Activated effector memory CD4-positive, alpha-beta T cell treated with anti-CD3 and anti-CD28 coated beads, Interleukin-2, amount 50 U/mL, for 16 hours (primary cell): ENCODE data around the gene CCDC174.

Experiments
- DNase-seq: peaks from one replicate; pipeline ENCODE4 v3.0.0-alpha.2; 2020

The CCDC174 gene

DNA sequence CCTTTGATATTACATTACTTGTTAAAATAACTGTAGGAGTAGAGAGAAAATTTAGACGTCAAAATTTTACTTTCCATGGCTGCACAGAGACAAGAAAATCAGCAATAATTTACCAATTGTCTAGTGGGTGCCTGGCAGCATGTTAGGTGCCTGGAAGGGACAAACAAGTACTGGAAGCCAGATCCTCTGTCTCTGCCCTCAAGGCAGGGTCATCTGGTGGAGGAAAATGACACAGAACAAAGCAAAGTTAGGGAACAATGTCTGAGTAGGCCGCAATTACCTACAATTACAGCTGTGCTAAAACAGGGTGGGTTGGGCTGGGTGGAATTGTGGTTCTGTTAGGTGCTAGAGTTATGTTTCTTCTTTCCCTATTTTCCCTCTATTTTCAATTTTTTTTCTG lies 7.4 kb downstream of the CCDC174 start:
- no peak for DNase-seq

DNA sequence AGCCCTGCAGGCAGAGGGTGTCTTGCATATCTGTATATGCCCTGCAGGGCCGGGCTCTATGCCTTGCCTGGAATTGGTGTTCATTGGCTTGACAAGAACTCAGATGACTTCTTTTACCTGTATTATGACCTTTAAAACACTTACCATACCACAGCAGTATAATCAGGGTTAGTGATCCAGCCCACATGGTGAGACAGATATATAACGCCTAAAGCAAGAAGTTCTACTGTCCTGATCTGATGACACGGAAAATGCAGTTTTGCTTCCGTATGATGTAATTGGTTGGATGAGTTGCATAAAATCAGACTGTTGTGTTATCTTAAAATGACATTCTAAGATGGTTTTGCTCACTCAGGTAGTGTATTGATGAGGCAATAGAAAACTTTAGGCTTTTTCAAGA lies 9.4 kb downstream of the CCDC174 start:
- DNase-seq, result no peak

DNA sequence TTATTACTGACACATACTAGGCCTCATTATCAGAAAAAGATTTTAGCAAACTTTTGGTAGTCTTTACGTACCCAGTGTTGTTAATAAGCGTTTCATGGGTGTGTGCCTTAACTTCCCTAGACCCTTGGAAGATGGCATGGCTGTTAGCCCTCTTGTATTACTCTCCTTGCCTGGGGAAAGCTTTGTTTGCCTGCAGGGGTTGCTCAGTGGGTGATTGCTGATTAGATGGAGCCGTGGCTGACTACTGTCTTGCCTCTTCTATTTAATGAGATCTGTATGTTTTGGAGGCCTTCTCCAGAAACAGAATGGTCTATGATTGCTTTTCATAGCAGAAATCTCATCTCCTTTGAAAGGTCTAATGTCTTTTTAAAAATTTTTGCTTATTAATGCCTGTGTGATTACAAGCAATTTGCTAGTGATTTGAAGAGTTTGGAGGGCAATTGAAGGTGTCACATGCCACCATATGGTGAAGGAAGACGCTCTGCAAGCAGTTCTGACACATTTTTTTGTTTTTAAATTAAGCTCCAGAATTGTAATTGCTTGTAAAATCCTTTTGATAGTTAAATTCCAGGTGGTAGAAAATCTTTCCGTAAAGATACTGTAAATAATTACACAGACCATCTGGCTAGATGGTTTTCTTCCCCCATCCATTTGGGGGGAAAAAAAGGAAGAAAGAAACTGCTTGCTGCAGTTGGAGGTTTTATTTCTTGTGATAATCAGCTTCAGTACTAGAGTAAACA lies 12.0 kb downstream of the CCDC174 start:
- no peak for DNase-seq

DNA sequence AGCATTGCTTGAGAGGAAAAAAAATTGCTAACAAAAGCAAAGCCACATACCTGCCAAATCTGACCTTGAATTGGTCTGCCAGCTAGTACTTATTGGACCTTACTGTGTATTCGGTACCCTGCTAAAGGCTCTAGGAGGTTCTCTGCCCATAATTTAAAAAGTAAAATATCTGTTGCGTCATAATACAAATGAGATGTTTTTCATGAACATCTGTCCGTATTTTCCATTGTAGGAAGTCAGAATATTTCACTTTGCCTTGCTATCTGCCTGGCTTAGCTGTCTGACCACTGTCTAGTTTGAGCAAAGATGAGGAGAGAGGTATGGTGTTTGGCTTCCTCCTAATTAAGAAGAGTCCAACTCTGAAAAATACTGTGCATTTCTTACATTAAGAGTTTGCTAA lies 12.6 kb downstream of the CCDC174 start:
- no peak for DNase-seq

DNA sequence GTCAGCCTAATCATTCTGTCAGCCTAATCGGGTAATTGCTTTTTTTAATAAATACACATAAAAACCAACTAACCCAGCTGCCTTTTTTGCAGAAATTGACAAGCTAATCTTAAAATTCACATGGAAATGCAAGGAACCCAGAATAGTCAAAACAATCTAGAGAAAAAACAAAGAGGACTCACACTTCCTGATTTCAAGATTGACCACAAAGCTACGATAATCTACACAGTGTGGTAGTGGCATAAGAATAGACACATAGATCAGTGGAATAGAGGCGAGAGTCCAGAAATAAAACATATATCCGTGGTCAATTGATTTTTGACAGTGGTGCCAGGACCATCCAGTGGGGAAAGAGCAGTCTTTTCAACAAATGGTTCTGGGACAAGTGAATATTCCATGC lies 21.0 kb downstream of the CCDC174 start:
- no peak for DNase-seq

DNA sequence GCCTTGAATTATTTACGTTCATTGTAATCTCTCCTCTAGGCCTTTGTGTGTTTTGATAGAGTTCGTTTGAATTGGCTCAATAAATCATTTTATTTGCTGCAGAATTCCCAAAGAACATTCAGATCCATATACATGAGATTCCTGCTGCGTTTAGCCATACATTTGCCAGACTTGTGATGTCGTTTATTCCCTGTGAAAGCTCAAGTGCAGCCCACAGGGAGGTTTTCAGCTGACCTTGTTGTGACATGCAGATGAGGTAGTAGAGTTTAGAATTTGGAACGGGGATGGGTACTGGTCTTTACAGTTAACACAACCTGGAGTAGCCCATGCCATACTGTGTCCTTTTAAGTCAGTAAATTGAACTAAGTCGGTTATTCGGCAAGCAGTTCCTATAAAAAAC lies 23.3 kb downstream of the CCDC174 start, which contains the start of gene C3orf20:
C3orf20 (plus strand) TSS at position 301 of the 400 bp plus-strand sequence. CDS start 7,573 bp downstream, outside the sequence.
- DNase-seq, result no peak

DNA sequence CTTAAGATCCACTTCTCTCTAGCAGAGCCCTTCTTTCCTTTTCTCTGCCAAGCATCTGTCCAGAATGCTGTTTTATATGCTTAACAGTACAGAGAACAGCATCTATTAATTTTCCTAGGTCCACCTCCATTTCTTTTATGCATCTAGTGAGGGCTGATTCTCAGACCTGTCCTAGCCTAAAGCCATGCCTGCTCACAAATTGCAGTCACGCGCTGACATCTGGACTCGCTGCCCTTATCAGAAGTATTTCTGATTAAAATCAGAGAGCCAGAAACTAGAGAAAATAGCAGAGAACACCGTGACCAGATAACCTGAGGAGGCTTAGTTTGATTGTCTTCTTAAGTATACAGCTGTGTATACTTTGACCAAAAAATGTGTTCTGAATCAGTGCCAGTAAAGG lies 25.3 kb downstream of the CCDC174 start:
- DNase-seq, result no peak

DNA sequence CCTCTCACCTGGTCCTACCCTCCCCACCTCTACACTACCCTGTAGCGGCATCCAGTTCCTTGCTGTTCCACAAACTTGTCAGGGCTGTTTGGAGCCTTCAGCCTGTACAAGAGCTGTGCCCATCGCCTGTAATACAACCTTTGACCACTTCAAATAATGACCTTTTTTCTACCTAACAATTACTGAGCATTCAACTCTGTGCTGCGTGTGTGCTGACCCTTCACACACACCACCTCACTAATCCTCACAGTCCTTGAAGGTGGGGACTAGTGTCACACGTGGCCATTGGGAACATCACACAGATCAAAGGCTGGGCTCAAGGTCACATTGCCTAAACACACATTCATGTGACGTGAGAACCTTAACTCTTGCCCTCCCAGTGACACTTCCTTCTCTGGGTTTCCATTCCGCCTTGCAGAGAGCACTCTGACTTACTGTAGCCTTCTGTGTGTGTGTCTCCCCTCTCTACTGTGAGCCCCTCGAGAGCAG lies 26.5 kb downstream of the CCDC174 start:
- no peak for DNase-seq

DNA sequence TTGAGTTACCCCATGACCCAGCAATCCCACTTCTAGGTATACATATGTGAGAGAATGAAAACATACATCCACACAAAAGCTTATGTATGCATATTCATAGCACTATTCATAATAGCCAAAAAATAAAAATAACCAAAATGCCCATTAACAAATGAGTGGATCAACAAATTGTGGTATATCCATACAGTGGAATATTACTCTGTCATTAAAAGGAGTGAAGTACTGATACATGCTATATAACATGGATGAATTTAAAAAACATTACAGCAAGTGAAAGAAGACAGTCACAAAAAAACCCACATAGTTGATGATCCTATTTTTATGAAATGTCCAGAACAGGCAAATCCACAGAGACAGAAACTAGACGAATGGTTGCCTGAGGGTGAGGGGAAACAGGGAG lies 28.6 kb downstream of the CCDC174 start:
- no peak for DNase-seq

DNA sequence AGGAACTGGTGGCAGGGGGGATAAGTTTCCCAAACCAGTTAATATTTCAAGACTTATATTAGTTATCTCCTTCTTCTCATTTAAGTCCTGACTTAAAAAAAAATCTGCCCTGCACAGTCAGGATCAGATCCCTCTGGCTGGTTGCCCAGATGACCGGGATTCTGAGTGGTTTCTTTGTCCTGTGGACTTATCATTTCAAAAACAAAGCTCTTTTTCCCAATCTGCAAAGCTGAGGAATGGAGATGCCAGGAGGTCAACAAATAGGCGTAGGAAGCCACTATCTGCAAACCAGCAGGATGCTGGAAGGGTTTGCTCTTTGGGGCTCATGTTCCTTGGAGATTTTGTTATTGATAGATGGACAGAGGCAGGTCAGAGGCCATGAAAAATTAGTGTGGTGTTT lies 29.2 kb downstream of the CCDC174 start:
- DNase-seq, result no peak

DNA sequence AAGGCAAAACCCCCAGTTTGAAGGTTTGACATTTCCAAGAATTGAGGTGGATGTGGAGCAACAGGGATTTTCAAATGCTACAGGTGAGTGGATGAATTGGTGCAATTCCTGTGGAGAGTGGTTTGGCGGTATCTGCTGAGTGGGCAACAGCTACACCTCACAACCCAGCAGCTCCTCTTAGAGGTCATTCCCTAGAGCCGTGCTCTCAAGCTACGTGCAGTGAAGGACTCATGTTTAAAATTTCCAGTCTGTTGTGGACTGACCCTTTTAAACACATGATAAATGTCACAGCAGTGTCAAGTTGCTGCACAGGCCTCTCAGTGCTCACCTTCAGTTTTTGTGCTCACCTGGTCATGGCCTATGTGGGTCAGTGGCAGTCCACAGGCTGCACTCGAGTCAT lies 32.9 kb downstream of the CCDC174 start:
- DNase-seq, result no peak

DNA sequence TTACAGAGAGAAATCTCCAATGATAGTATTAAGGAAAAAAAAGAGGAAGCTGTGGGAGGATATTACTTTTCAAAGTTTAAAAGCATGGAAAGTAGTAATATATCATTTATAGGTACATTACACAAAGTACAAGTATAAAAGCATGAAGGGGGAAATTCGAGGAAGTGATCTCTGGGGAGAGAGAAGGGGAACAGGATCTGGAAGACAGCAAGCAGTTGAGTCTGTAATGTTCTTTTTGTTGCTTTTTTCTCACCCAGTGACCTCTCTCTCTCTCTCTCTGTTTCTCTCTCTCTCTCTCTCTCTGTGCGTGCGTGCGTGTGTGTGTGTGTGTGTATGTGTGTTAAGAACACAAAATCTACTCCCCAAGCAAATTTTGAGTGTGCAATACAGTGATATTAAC lies 33.6 kb downstream of the CCDC174 start:
- DNase-seq, result no peak

DNA sequence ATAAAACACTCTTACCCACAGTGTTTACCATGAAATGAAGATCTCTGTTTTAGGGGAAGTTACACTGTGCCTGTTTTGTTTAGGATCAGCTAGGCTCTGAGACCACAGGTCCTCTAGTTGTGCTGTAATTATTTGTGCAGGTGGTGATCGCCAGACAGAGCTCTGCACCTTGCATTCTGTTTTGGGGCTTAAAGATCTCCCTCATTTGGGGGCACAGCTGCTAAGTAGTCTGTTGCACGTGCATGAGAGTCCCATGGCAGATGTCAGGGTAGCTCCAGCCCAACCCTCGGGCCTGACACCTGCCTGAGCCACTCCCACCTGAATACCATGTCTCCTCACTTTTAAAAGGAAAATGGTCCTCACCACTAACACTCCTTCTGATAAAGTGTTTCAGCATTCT lies 35.8 kb downstream of the CCDC174 start:
- no peak for DNase-seq

DNA sequence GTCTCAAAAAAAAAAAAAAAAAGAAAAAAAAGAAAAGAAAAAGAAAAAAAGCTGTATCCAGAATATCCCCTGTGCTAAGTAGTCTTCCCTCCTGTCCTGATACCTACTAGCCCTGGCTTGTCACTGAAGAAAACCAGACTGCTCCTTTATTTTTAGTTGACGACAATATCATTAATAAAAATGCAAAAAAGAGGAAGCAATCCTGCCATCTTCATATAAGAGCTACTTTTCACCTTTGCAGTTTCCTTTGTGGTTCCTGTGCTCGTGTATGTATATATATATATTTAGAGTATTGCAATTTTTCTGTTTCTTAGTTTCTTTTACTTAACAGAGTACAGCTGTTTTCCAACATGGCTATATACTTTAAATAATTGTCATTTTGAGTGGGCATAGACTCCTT lies 37.0 kb downstream of the CCDC174 start:
- no peak for DNase-seq

DNA sequence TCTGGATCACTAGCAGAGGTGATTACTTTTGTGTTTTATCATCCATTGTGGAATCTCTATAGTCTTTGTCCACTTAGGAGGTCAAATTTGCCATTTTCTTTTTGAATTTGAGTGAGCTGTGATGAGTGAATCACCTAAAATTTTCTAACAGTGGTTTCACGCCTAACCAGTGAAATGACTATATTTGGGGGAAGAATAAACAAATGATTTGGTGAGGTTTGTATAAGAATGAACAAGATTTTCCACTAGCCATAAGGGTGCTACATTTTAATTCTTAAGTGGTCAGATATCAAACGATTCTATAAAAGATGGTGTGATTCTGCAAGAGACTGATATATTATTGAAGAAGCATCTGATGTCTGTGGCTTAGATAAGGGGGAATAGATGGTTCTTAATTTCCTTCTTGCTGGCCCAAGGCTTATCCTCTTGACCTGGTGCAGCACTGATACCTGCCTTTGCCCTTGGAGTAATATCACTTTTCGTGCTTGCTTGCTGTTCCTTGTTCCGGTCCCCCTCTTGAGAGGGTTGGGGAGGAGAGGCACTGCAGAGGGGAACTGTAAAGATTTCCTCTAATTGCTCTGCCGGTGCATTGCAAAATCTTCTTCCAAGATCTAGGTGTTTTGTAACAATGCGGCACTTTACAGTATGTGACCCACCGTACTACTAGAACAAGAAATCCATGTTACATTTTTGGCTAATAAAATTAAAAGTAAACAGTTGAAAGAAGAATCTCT lies 37.9 kb downstream of the CCDC174 start:
- no peak for DNase-seq

DNA sequence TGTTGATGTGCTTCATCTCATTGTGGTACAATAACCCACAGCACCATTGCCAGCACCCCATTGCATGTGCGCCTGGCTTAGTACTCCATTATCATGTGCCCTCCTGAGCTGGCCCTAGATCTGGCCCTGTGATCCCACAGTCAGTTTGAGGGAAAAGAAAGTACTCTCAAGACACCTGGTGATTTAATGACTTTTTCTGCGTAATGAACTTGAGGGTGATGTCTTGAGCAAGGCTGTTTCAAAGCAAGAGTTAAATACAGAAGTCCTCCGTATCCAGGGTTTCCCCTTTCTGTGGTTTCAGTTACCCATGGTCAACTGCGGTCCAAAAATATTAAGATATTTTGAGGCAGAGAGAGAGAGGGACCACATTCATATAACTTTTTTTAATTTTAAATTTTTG lies 39.7 kb downstream of the CCDC174 start:
- no peak for DNase-seq

DNA sequence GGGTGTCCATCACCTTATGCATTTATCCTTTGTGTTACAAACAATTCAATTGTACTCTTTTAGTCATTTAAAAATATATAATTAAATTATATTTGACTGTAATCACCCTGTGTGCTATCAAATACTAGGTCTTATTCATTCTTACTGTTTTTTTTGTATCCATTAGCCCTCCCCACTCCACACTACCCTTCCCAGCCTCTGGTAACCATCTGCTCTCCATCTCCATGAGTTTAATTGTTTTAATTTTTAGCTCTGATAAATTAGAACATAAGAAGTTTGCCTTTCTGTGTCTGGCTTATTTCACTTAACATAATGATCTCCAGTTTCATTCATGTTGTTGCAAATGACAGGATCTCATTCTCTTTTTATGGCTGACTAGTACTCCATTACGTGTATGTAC lies 40.2 kb downstream of the CCDC174 start:
- DNase-seq, result no peak

DNA sequence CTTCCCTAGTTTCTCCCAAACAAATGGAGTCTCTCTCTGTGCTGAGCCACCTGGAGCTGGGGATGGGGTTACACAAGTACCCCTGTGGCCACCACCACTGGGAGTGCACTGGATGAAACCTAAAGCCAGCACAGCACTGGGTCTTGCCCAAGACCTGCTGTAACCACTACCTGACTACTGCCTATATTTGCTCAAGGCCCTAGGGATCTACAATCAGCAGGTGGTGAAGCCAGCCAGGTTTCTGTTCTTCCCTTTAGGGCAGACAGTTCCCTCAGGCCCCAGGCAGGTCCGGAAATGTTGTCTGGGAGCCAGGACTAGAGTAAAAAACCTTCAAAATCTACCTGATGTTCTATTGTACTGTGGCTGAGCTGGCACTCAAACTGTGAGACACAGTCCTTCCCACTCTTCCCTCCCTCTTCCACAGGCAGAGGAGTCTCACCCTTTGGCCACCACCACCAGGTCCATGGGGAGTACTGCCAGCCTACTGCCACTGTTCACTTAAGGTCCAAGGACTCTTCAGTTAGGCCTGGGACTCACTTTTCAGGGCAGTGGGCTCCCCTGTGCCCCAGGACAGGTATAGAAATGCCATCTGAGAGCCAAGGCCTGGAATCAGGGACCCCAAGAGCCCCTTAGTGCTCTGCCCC lies 47.2 kb downstream of the CCDC174 start:
- DNase-seq, result no peak

DNA sequence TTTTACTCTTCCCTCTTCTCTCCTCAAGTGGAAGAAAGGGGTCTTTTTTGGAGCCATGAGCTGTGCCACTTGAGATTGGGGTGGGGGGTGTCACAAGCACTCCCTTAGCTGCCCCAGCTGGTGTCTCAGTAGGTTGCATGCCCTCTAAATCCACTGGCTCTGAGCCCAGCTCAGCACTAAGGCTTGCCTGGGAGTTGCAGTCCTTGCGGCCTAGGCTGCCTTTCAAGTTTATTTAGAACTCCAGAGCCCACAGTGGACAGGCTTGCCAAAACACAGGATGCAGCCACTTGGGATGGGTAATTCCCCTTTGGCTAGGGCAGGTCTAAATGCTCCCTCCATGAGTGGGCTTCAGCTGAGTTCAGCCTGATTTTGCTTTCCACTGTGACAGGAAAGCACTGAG lies 48.1 kb downstream of the CCDC174 start:
- no peak for DNase-seq

DNA sequence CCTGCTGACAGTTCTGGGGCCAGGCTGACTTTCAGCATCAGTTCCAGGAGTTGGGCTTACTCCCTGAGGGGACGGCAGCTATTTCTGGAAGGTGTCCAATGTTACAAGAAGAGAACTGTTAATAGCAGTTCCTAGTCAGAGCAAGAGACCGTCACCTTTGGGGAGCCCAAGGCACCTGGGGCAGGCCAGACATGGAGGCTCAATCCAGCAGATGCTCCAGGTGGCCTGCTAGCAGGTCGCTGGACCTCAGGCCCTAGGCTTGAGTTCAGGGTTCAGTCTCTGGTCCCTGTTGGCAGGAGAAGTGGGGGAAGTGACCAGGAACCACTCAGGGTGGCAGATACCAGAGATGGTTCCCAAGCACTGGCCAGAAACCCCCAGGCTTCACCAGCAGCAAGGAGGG lies 49.3 kb downstream of the CCDC174 start:
- no peak for DNase-seq

DNA sequence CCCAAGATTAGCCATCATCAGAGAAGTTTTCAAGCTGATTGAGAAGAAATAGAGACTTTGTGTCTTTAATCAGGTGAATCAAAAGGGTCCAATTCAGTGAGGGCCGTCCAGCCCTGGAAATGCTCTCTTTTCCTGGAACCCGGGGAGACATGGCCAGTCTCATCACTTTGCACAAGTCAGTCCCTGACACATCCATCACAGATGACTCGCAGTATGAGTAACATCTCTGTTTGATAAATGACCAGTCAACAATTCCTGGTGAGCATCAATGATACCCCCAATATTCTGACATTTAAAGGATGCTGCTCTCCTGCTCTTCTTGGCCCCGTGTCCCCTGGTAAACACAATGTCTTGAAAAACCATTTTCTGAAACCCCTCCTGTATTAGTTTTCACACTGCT lies 50.1 kb downstream of the CCDC174 start:
- no peak for DNase-seq

DNA sequence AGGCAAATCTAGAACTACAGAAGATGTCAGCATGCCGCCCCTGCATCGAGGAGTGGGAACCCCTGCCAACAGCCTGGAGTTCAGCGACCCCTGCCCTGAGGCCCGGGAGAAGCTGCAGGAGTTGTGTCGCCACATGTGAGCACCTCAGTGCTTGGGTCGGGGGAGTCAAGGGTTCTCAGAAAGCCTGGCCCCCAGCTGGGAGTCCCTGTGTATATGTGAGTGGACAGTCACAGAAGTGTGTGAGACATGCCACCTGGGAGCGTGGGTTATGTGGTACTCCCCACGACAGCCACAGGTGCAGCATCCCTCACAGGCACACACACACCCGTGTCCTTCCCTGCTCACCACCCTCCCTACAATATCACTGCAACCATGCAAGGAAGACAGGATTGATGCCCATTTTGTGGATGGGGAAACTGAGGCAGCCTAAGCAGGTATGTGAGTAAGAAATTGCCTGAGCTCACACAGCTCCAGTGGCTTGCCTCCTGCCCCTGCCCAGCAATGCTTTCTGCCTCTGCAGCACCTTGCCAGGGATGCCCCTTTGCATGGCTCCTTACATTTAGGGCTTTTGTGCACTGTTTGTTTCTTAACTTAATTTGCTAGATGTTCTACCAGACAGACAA lies 51.7 kb downstream of the CCDC174 start:
- no peak for DNase-seq

DNA sequence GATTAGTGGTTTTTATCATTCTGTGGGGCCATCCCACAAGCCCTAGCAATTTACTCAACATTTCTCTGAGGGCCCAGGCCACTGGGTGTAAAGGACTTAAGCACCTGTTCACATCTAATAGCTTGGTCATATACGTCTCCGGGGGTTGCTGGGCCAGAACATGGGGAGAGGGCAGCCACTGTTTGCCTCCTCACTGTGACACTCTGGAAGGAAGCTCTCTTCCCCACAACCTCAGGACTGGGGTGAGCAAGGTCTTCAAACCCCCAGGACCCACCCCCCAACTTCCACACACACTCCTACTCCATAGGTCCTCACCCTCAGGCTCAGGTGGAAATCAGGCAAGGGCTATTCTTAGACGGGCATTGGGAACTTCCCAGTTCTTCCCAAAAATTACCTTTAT lies 52.2 kb downstream of the CCDC174 start:
- DNase-seq, result no peak

DNA sequence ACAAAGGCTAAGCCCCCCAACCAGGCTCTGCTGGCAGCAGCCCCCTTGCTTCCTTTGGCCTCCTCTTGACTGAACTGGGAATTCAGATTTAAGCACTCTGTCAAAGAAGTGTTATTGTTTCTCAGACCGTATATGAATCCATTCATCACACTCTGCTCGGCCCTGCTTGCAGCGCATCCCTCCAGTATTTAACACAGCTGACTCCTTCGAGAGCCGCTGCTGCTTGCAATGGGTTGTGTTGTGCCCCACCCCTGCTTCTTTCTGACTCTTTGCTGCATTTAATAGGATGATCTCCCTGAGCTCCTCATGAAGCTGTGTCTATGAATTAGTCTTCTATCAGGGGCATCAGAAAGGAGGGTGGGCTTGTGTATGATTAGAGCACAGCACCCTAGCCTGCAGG lies 54.5 kb downstream of the CCDC174 start:
- no peak for DNase-seq
